Measurements from ENCODE around the gene THRA.
"Not testable (repeated sequence)": the region's sequence is repeated elsewhere in the genome, so short reads cannot be mapped to it uniquely, and the experiment has no call there.

The THRA gene

GRCh38 chr17:40121181-40122135, 58.7 kb downstream of the THRA start, which contains the start of gene MSL1:
MSL1 (plus strand) TSS chr17:40121971; CDS start chr17:40122613, 642 bp downstream.
- DNase-seq, result no peak

- no peak for DNase-seq
Measured at GRCh38 chr17:40122136-40122998, 59.6 kb downstream of the THRA start.

GRCh38 chr17:40122999-40123810, 60.4 kb downstream of the THRA start:
- peak; percentile 24 for DNase-seq

- DNase-seq, result no peak
Measured at GRCh38 chr17:40123811-40124114, 61.0 kb downstream of the THRA start.

- no peak for DNase-seq
Measured at GRCh38 chr17:40124279-40125141, 61.7 kb downstream of the THRA start.

GRCh38 chr17:40129498-40129897, 66.7 kb downstream of the THRA start:
- no peak for DNase-seq

GRCh38 chr17:40130352-40131042, 67.7 kb downstream of the THRA start:
- no peak for DNase-seq

GRCh38 chr17:40134184-40134583, 71.4 kb downstream of the THRA start:
- no peak for DNase-seq

GRCh38 chr17:40135817-40136216, 73.1 kb downstream of the THRA start:
- no peak for DNase-seq

GRCh38 chr17:40139566-40140058, 76.8 kb downstream of the THRA start:
- DNase-seq, result no peak

GRCh38 chr17:40143166-40143565, 80.4 kb downstream of the THRA start:
- not testable (repeated sequence) for DNase-seq
